ENCODE results near the gene PIPOX.

The PIPOX gene

GRCh38 chr17:29102741-29103181 is 59.8 kb downstream of the PIPOX start:
- Histone ChIP-seq H3K9ac (ENCODE audit: low read depth, low read length) (no peak overlapping the region), H3K27ac (ENCODE audit: low read depth, low read length) (no peak overlapping the region), H3K4me3 (ENCODE audit: low read length) (no peak overlapping the region), H3K4me1 (ENCODE audit: insufficient read depth, low read length) (no peaks in the 10 kb centered on the region), H3K27me3 (ENCODE audit: insufficient read depth, low read length) (no peaks in the 10 kb centered on the region), H3K9me3 (ENCODE audit: insufficient read depth, low read depth, low read length) (no peaks in the 10 kb centered on the region), H3K36me3 (ENCODE audit: insufficient read depth, low read length) (peaks cover 10% of the 10 kb centered on the region)
- whole genome bisulfite sequencing = 89% methylated on average over 11 of the region's 11 CpGs

- Histone ChIP-seq H3K4me3 (ENCODE audit: low read length) (no peak overlapping the region), H3K9ac (ENCODE audit: low read depth, low read length) (no peak overlapping the region), H3K9me3 (ENCODE audit: insufficient read depth, low read depth, low read length) (no peaks in the 10 kb centered on the region), H3K36me3 (ENCODE audit: insufficient read depth, low read length) (peaks cover 4% of the 10 kb centered on the region), H3K4me1 (ENCODE audit: insufficient read depth, low read length) (no peaks in the 10 kb centered on the region), H3K27me3 (ENCODE audit: insufficient read depth, low read length) (no peaks in the 10 kb centered on the region), H3K27ac (ENCODE audit: low read depth, low read length) (no peak overlapping the region)
- 91% methylated on average over 4 of the region's 4 CpGs for WGBS
These were observed 60.4 kb downstream of the PIPOX start for GRCh38 chr17:29103341-29103740.
